HCT116 (cell line): ENCODE data around the gene UBE2E1. TPM values are rescaled to one million over a fixed set of nuclear protein-coding genes. Genes with fewer than 3 reads are reported as not detected.

Source experiments
- ATAC-seq: fragments of 200-7000 bp; cut with Tn5 transposase; 2 replicates; pipeline ENCODE4 v1.9.1; 2020; ENCODE audit warnings: mild to moderate bottlenecking, moderate library complexity
- BruUV-seq: library from RNA; stranded (reverse); fragments of 400-500 nt; replicated peaks from 2 replicates; lab custom pipeline; 2021; lab: Mats Ljungman, UMichigan
- CTCF ChIA-PET: fragments of 300-600 bp; sonication (Branson Sonifier 250); formaldehyde crosslinking; loops from one replicate; lab custom pipeline; 2021; ENCODE audit warnings: antibody characterized with exemption; lab: Charles Lee
- POLR2A ChIA-PET: fragments of 300-600, 350-600 bp; sonication (Branson Sonifier 250); formaldehyde crosslinking; loops from one replicate; lab custom pipeline; 2021; ENCODE audit warnings: antibody characterized with exemption; lab: Charles Lee
- RAD21 ChIA-PET, 2 experiments: fragments of 300-600 bp; sonication (Branson Sonifier 250); formaldehyde crosslinking; loops; one replicate each; lab custom pipeline; 2023; ENCODE audit warnings: low total read pairs in 2 of 2; ENCODE audit not compliant: uncharacterized antibody in 2 of 2, unreplicated experiment in 2 of 2, low non-redundant PET in 1 of 2; lab: Charles Lee
- DNase-seq: peaks from one replicate; pipeline ENCODE4 v3.0.0-alpha.2; 2010; ENCODE audit warnings: low read depth, low spot score
- H2AFZ ChIP-seq: fragments of 200-600 bp; shearing (Covaris generic), sonication (generic); 2 replicates; pipeline ENCODE4 v1.6.1; 2017; ENCODE audit warnings: low read depth, mixed run types, mixed read lengths, antibody characterized with exemption, low read length; ENCODE audit not compliant: poor library complexity, severe bottlenecking
- H3K27ac ChIP-seq: 2 replicates; pipeline ENCODE4 v1.5.1; 2012; ENCODE audit warnings: low read depth, low read length
- H3K27me3 ChIP-seq: fragments of 200-600 bp; sonication (generic); 2 replicates; pipeline ENCODE4 v1.6.1; 2016; ENCODE audit warnings: mixed run types, low read length, mixed read lengths; ENCODE audit not compliant: insufficient read depth
- H3K36me3 ChIP-seq, 2 experiments: fragments of 200-500 bp in 1 of 2; fragments of 200-600 bp in 1 of 2; sonication (Bioruptor generic) in 1 of 2; sonication (generic) in 1 of 2; 2 replicates each; pipeline versions ENCODE4 v1.5.1 to v1.6.1; 2014 to 2016; ENCODE audit warnings: low read length in 2 of 2, inconsistent platforms in 1 of 2, mixed read lengths in 1 of 2, mixed run types in 1 of 2; ENCODE audit not compliant: insufficient read depth in 2 of 2, control insufficient read depth in 1 of 2
- H3K4me1 ChIP-seq, 2 experiments: fragments of 200-600 bp in 1 of 2; sonication (generic) in 1 of 2; 2 replicates each; pipeline versions ENCODE4 v1.5.1 to v1.6.1; 2012 to 2017; ENCODE audit warnings: low read length in 2 of 2, inconsistent platforms in 1 of 2, mild to moderate bottlenecking in 1 of 2, mixed read lengths in 1 of 2, mixed run types in 1 of 2, moderate library complexity in 1 of 2; ENCODE audit not compliant: insufficient read depth in 2 of 2, control insufficient read depth in 1 of 2
- H3K4me2 ChIP-seq: fragments of 200-600 bp; sonication (generic); 2 replicates; pipeline ENCODE4 v1.6.1; 2017; ENCODE audit warnings: mixed run types, low read length, mixed read lengths
- H3K4me3 ChIP-seq, 2 experiments: fragments of 200-600 bp in 1 of 2; sonication (generic) in 1 of 2; replicated peaks in 1 of 2; 2 replicates each; pipeline ENCODE4 v1.5.1; 2011 to 2016; ENCODE audit warnings: low read length in 2 of 2, control low read depth in 1 of 2, low read depth in 1 of 2, mild to moderate bottlenecking in 1 of 2, mixed read lengths in 1 of 2, mixed run types in 1 of 2
- H3K79me2 ChIP-seq: fragments of 200-600 bp; sonication (generic); 2 replicates; pipeline ENCODE4 v1.6.1; 2017; ENCODE audit warnings: mild to moderate bottlenecking, mixed run types, low read length, moderate library complexity, mixed read lengths; ENCODE audit not compliant: insufficient read depth
- H3K9ac ChIP-seq: fragments of 200-600 bp; sonication (generic); 2 replicates; pipeline ENCODE4 v1.6.1; 2016; ENCODE audit warnings: low read length, mixed read lengths
- H3K9me2 ChIP-seq: fragments of 200-600 bp; sonication (generic), shearing (Covaris generic); 2 replicates; pipeline ENCODE4 v1.6.1; 2017; ENCODE audit warnings: mixed run types, mild to moderate bottlenecking, moderate library complexity; ENCODE audit not compliant: insufficient read depth
- H3K9me3 ChIP-seq, 2 experiments: fragments of 200-500 bp in 1 of 2; fragments of 200-600 bp in 1 of 2; sonication (Bioruptor generic) in 1 of 2; sonication (generic) in 1 of 2; 2 replicates each; pipeline ENCODE4 v1.6.1; 2014 to 2017; ENCODE audit warnings: low read length in 2 of 2, mixed read lengths in 2 of 2, inconsistent platforms in 1 of 2, low read depth in 1 of 2, mild to moderate bottlenecking in 1 of 2, mixed run types in 1 of 2, moderate library complexity in 1 of 2; ENCODE audit not compliant: control insufficient read depth in 1 of 2, insufficient read depth in 1 of 2
- H4K20me1 ChIP-seq: fragments of 200-600 bp; sonication (generic), shearing (Covaris generic); 2 replicates; pipeline ENCODE4 v1.6.1; 2017; ENCODE audit warnings: mixed run types, mild to moderate bottlenecking, moderate library complexity; ENCODE audit not compliant: insufficient read depth
- CBX3 ChIP-seq: IDR thresholded peaks from 2 replicates; pipeline ENCODE4 v1.6.1; 2012; ENCODE audit warnings: low read depth
- CTCF ChIP-seq, 3 experiments: fragments of 200-600 bp in 1 of 3; sonication (generic) in 1 of 3; IDR thresholded peaks in 2 of 3; conservative IDR thresholded peaks in 1 of 3; 2 replicates each; pipeline ENCODE4 v1.5.1; 2012 to 2017; ENCODE audit warnings: low read depth in 2 of 3, low read length in 2 of 3, antibody characterized with exemption in 1 of 3, borderline replicate concordance in 1 of 3, control low read depth in 1 of 3, mild to moderate bottlenecking in 1 of 3, mixed read lengths in 1 of 3, mixed run types in 1 of 3, moderate library complexity in 1 of 3; ENCODE audit not compliant: insufficient read depth in 1 of 3
- POLR2A ChIP-seq: IDR thresholded peaks from 2 replicates; pipeline ENCODE4 v1.7.0; 2011; ENCODE audit warnings: borderline replicate concordance; ENCODE audit not compliant: insufficient read depth, insufficient read length; ENCODE audit errors: extremely low read depth
- POLR2AphosphoS5 ChIP-seq: IDR thresholded peaks from 2 replicates; pipeline ENCODE4 v1.6.1; 2011; ENCODE audit warnings: mild to moderate bottlenecking, low read depth, low read length, moderate library complexity
- REST ChIP-seq: IDR thresholded peaks from 2 replicates; pipeline ENCODE4 v1.6.1; 2012; ENCODE audit warnings: low read depth
- SIN3A ChIP-seq: IDR thresholded peaks from 2 replicates; pipeline ENCODE4 v1.6.1; 2012; ENCODE audit warnings: low read depth
- SP1 ChIP-seq: IDR thresholded peaks from 2 replicates; pipeline ENCODE4 v1.6.1; 2012; ENCODE audit warnings: low read depth
- TCF7L2 ChIP-seq: IDR thresholded peaks from 2 replicates; pipeline ENCODE4 v1.7.0; 2011; ENCODE audit warnings: borderline replicate concordance, inconsistent platforms; ENCODE audit not compliant: insufficient read depth, insufficient read length; ENCODE audit errors: extremely low read depth
- YY1 ChIP-seq: IDR thresholded peaks from 2 replicates; pipeline ENCODE4 v1.6.1; 2011; ENCODE audit warnings: low read length, low read depth, moderate library complexity, mild to moderate bottlenecking; ENCODE audit not compliant: insufficient replicate concordance; ENCODE audit errors: extremely low read depth
- intact Hi-C: fragments of 100-400 bp; cut with micrococcal nuclease; formaldehyde crosslinking; loops from 2 replicates; pipeline ENCODE4 v1.10.0; 2022
- total RNA-seq: library from RNA; stranded (reverse); gene quantifications from one replicate; pipeline ENCODE4 v1.2.1, GENCODE V29; 2021; ENCODE audit not compliant: unreplicated experiment
- TF ChIP-seq, protein P1 (sequence below): IDR thresholded peaks from 2 replicates; pipeline ENCODE4 v1.6.1; 2012

UBE2E1 gene
- total RNA-seq, 1 experiment from 2014 or later: 75.1 TPM

GRCh38 chr3:23805633-23806533 is at the start of gene UBE2E1 (continued):
- no peak for TF ChIP-seq CTCF (IDR thresholded peaks at IDR 0.05 in 2 of 3, conservative IDR thresholded peaks at IDR 0.05 in 1 of 3; ENCODE audit: borderline replicate concordance in 1 of 3, insufficient read depth in 1 of 3, low read depth in 2 of 3, low read length in 2 of 3)
- TF ChIP-seq SIN3A: no peak
- TF ChIP-seq POLR2A: peak; percentile 49
- TF ChIP-seq CBX3: no peak
- peak; percentile 77 for TF ChIP-seq POLR2AphosphoS5
- TF ChIP-seq YY1: peak; percentile 30

GRCh38 chr3:23756206-23756840 is 49.4 kb upstream of the UBE2E1 start:
- Histone ChIP-seq H4K20me1 (no peaks in the 10 kb centered on the region), H3K27ac (no peak overlapping the region), H3K4me1 (peaks cover 2 to 19% of the 10 kb centered on the region in 2 experiments; a peak in 2 of 4 replicates), H3K9me3 (no peaks in the 10 kb centered on the region), H3K9ac (no peak overlapping the region), H3K9me2 (no peaks in the 10 kb centered on the region), H3K36me3 (no peaks in the 10 kb centered on the region), H3K4me2 (no peak overlapping the region), H3K4me3 (no peak overlapping the region), H2AFZ (no peak overlapping the region), H3K27me3 (no peaks in the 10 kb centered on the region), H3K79me2 (no peaks in the 10 kb centered on the region)
- intact Hi-C loops: no loop called here
- DNase-seq: no peak
- ChIA-PET CTCF (interaction anchor here (0.7 kb wide), 1 partner anchor 844 kb away, joined by 4 read pairs; no protein-coding TSS in a partner anchor), POLR2A (no interaction called here), RAD21 (no interaction called here)
- TF ChIP-seq REST (no peak), CBX3 (no peak), POLR2AphosphoS5 (no peak), TCF7L2 (no peak), YY1 (no peak), SP1 (no peak)
- TF ChIP-seq, protein P1, sequence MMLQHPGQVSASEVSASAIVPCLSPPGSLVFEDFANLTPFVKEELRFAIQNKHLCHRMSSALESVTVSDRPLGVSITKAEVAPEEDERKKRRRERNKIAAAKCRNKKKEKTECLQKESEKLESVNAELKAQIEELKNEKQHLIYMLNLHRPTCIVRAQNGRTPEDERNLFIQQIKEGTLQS: no peak
- no TSS peak for BruUV-seq
- no peak for ATAC-seq
